Heart left ventricle (tissue), 16 donors: Measurements from ENCODE around the gene BMPR1A. TPM values are rescaled to one million over a fixed set of nuclear protein-coding genes. Genes with fewer than 3 reads are reported as not detected.
A peak's percentile ranks its signal among the peaks of the same experiment; 100 is the strongest.

Source experiments
- ATAC-seq, 4 donors: fragments of 200-7000 bp; cut with Tn5 transposase; one replicate each; pipeline ENCODE4 v1.9.1; 2020 to 2022; ENCODE audit warnings: moderate library complexity in 4 of 4, mild to moderate bottlenecking in 3 of 4, moderate number of reproducible peaks in 1 of 4
- DNase-seq, 5 donors: peaks; one replicate each; pipeline ENCODE4 v3.0.0-alpha.2; 2020
- H3K27ac ChIP-seq, 12 donors: fragments of 200-600 bp; sonication (generic) in 4 of 12; one replicate each; pipeline versions ENCODE4 v1.5.0 to v1.8.0; 2016 to 2022; ENCODE audit warnings: mild to moderate bottlenecking in 2 of 12
- H3K27me3 ChIP-seq, 9 donors: fragments of 200-600 bp; sonication (generic) in 2 of 9; one replicate each; pipeline versions ENCODE4 v1.5.1 to v1.8.0; 2016 to 2022; ENCODE audit warnings: mild to moderate bottlenecking in 3 of 9
- H3K36me3 ChIP-seq, 9 donors: fragments of 200-600 bp; sonication (generic) in 2 of 9; one replicate each; pipeline versions ENCODE4 v1.5.0 to v1.8.0; 2018 to 2022; ENCODE audit warnings: mild to moderate bottlenecking in 2 of 9
- H3K4me1 ChIP-seq, 12 donors: fragments of 200-600 bp; sonication (generic) in 4 of 12; one replicate each; pipeline versions ENCODE4 v1.5.0 to v1.8.0; 2016 to 2022; ENCODE audit warnings: mild to moderate bottlenecking in 3 of 12
- H3K4me3 ChIP-seq, 12 donors: fragments of 200-600 bp; sonication (generic) in 4 of 12; one replicate each; pipeline versions ENCODE4 v1.5.0 to v1.8.0; 2017 to 2022; ENCODE audit warnings: mild to moderate bottlenecking in 9 of 12, moderate library complexity in 4 of 12
- H3K9me3 ChIP-seq, 12 donors: fragments of 200-600 bp; sonication (generic) in 4 of 12; one replicate each; pipeline versions ENCODE4 v1.5.0 to v1.8.0; 2016 to 2022; ENCODE audit warnings: mild to moderate bottlenecking in 1 of 12
- POLR2A ChIP-seq, 2 donors: fragments of 450-650 bp; IDR thresholded peaks; one replicate each; pipeline ENCODE4 v1.6.1; 2017; ENCODE audit warnings: antibody characterized with exemption in 2 of 2, mild to moderate bottlenecking in 2 of 2, moderate library complexity in 2 of 2
- WGBS, 4 donors: extraction: QIAGEN DNeasy Blood & Tissue Kit in 2 of 4; methylation state at CpG; one replicate each; pipeline versions ENCODE4 v1.1.5 to v1.1.7; 2013 to 2018; 5-methylcytosine and 5-hydroxymethylcytosine counted together
- intact Hi-C, 10 donors: fragments of 100-400 bp; cut with DNase I; formaldehyde crosslinking; loops; one replicate each; pipeline versions ENCODE4 v1.11.1 to v1.14.2; 2022
- polyA plus RNA-seq, 2 donors: library from polyadenylated mRNA; stranded (reverse); fragments of 200-250 nt; gene quantifications; one replicate each; pipeline ENCODE4 v1.2.3, GENCODE V29; 2013
- total RNA-seq, 9 donors: library from RNA; depleted of rRNA in 2 of 9; stranded (reverse); fragments of >200 nt in 2 of 9; fragmentation: NEBNext Ultra II Directional in 3 of 9; extraction: Animal tissue kit (Norgen Biotek cat#: 25700) in 3 of 9; gene quantifications; one replicate each; pipeline versions ENCODE4 v1.1.0 to v1.2.4, GENCODE V29; 2016 to 2023
- TF ChIP-seq, protein P1 (sequence below), 12 donors: fragments of 200-600 bp; sonication (generic) in 4 of 12; IDR thresholded peaks; one replicate each; pipeline versions ENCODE4 v1.5.0 to v1.8.0; 2018 to 2022; ENCODE audit warnings: antibody characterized with exemption in 12 of 12, mild to moderate bottlenecking in 5 of 12
- donor health status: ischemic (EF 13 %, LVEDD 7.1; RV severe dilation, severe dysfunction).
- donor health status: healthy with polysubstance abuse.
- donor health status: DM: no; HTN: yes; CAD: no.
- donor health status: DM: no; HTN: no; CAD: no.
- donor health status: ischemic (EF 25% LVEDD 6.9; RV normal size, moderate dysfunction).
- donor health status: ischemic (EF 25% LVEDD 5.7; RV mildly dilated, moderate dysfunction).
- donor health status: healthy.
- donor health status: DM: yes; HTN: yes; CAD: no.
- donor health status: ischemic (EF 35%, LVEDD 5.7; RV mildly dilated, moderate dysfunction).
- donor health status: nonischemic (EF 11% LVEDD 7.7; RV severe dilation, severe dysfunction).
- donor health status: DM: yes; HTN: yes; CAD: no.
- donor health status: PGD.
- donor health status: ischemic (EF 29% LVEDD 5.4; RV normal size, mild dysfunction).
- donor health status: nonischemic (EF 23%, LVEDD 6.1; RV moderate dilation, normal function).

BMPR1A gene
- total and polyA plus RNA-seq, 11 donors, result 6.3 to 72.0 (median 40.1) TPM

DNA sequence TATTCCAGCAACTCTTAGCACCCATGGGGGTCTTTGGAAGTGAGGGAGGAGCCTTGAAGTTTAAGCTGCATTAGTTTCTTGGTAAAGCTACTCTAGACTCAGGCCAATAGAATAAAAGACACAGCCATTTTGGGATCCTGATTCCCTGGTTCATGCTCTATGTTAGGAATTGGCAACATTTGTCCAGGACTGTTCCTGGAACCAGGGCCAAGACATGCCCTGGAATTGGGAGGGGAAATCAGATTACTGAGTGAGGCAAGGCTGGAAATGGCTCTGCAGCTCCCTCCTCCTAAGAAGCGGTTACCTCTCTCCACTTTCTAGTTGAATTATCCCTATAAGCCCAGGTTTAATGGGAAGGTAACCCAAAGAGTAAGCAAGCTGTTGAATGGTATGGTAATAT, 14.2 kb upstream of the BMPR1A start:
- peak; percentile 19 to 40 (median 28) for ATAC-seq
- TF ChIP-seq POLR2A (IDR thresholded peaks at IDR 0.05), result no peak
- TF ChIP-seq, protein P1, sequence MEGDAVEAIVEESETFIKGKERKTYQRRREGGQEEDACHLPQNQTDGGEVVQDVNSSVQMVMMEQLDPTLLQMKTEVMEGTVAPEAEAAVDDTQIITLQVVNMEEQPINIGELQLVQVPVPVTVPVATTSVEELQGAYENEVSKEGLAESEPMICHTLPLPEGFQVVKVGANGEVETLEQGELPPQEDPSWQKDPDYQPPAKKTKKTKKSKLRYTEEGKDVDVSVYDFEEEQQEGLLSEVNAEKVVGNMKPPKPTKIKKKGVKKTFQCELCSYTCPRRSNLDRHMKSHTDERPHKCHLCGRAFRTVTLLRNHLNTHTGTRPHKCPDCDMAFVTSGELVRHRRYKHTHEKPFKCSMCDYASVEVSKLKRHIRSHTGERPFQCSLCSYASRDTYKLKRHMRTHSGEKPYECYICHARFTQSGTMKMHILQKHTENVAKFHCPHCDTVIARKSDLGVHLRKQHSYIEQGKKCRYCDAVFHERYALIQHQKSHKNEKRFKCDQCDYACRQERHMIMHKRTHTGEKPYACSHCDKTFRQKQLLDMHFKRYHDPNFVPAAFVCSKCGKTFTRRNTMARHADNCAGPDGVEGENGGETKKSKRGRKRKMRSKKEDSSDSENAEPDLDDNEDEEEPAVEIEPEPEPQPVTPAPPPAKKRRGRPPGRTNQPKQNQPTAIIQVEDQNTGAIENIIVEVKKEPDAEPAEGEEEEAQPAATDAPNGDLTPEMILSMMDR (IDR thresholded peaks at IDR 0.05), result no peak
- H3K4me3 ChIP-seq, result no peak overlapping the region
- peak overlapping the region in 5 of 12 donors; percentile 7 to 85 (median 26) for H3K27ac ChIP-seq
- no peaks in the 10 kb centered on the region for H3K9me3 ChIP-seq
- no peaks in the 10 kb centered on the region for H3K36me3 ChIP-seq
- WGBS, 4 donors, result 61 to 89% (median 66%) methylated on average over 1 of the region's 1 CpG
- DNase-seq, result no peak
- peaks cover 0 to 10% (median 0%) of the 10 kb centered on the region in 12 donors for H3K4me1 ChIP-seq
- intact Hi-C loops, result loop anchor here in 1 of 10 donors (5.0 kb wide), 1 partner anchor 155 kb away; no protein-coding TSS in a partner anchor
- peaks cover 0 to 32% (median 7%) of the 10 kb centered on the region in 9 donors for H3K27me3 ChIP-seq

DNA sequence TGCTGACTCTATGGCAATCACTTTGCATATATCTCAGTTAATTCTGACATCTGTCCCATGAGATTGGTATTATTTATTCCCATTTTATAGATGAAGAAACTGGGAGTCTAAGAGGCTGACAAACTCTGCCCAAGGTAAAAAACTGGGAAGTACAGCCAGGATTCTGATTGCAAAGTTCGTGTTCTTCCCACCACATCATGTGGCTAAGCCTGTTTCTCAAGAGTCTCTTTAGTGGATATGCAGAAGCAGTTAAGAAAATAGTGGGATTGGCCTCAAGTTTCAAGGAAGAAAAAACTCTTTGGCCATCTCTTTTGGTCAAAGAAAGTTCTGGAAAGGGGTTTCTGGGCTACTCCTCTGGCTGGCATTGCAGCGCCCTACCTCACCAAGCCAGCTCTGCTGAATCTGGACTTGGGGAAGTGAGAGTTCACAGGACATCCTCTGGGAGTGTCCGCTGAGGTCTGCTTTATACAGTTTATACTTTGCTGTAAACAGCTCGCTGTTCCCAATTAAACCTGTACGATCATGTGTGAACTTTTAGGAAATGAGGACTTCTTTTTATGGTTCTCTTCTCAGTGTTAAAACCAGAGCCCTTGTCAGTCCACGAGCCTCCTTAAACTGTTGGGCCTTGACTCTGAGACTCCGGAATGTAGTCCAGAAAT, 12.2 kb upstream of the BMPR1A start:
- WGBS, 4 donors, result 70 to 82% (median 74%) methylated on average over 7 of the region's 7 CpGs
- Histone ChIP-seq H3K27me3 (peaks cover 0 to 30% (median 7%) of the 10 kb centered on the region in 9 donors), H3K9me3 (no peaks in the 10 kb centered on the region), H3K36me3 (no peaks in the 10 kb centered on the region), H3K4me1 (peaks cover 0 to 11% (median 4%) of the 10 kb centered on the region in 12 donors), H3K4me3 (no peak overlapping the region), H3K27ac (peak overlapping the region in 7 of 12 donors; percentile 10 to 85 (median 32))
- DNase-seq (no peak), ATAC-seq (peak in 1 of 4 donors; percentile 3)
- TF ChIP-seq POLR2A (IDR thresholded peaks at IDR 0.05), result no peak
- TF ChIP-seq, protein P1 (IDR thresholded peaks at IDR 0.05), result no peak
- intact Hi-C loops, result loop anchor here in 1 of 10 donors (5.0 kb wide), 1 partner anchor 153 kb away; no protein-coding TSS in a partner anchor

DNA sequence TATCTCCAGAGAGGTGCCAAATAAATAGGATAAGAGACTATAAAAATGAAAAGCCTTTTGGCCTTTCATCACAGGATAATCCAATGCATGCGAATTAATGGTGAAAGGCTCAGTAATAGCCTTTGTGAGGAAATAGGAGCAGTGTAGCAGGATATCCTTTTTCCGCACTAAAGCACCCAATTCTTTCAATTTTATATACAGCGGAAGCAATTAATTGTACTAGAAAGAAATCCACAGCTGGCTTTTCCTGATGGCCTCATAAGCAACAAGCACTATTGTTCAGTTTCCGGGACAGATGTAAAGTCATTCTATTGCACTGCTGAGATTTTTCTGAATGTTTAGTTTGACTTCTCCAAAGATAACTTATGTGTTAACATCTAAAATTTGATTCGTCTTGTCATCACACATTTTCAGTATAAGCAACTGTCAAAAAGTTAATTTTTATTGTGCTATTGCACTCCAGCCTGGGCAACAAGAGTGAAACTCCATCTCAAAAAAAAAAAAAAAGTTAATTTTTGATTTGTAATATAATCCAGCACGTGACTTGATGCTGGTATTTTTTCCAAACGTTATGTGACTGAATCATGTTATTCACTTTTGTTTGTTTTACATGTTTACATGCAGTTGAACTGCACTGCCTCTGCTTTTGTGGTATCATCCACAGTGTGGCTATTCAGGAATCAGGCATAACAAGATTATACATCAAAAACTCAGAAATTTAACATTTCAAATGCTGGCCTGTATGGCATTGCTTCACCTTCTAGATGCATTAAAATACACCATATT, 8.4 kb upstream of the BMPR1A start:
- H3K4me1 ChIP-seq, result peaks cover 0 to 14% (median 5%) of the 10 kb centered on the region in 12 donors
- no peak overlapping the region for H3K27ac ChIP-seq
- TF ChIP-seq POLR2A (IDR thresholded peaks at IDR 0.05), result no peak
- TF ChIP-seq, protein P1 (IDR thresholded peaks at IDR 0.05), result no peak
- WGBS, 4 donors, result 37 to 50% (median 39%) methylated on average over 7 of the region's 7 CpGs
- peak in 1 of 4 donors; percentile 39 for ATAC-seq
- peaks cover 0 to 40% (median 4%) of the 10 kb centered on the region in 9 donors for H3K27me3 ChIP-seq
- intact Hi-C loops, result no loop called here
- DNase-seq, result no peak
- no peaks in the 10 kb centered on the region for H3K36me3 ChIP-seq
- H3K4me3 ChIP-seq, result no peak overlapping the region
- no peaks in the 10 kb centered on the region for H3K9me3 ChIP-seq

DNA sequence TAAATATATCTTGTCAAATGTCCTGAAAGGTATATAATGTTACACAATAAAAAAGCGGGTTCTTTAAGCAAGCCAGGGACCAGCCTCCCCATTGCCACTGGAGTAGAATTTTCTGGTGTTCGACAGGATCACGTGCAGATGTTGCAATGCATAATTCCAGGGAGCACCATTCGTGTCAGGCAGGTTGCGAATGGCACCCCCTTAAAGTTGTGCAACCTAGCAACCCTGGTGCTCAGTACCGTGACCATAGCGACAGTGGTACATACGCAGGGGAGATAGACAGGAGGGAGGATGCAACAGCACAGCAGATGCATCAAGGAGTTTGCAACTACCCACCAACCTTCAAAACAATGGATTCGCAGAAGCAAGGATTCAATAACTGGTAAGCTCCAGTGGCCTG, 6.6 kb upstream of the BMPR1A start:
- ATAC-seq (no peak), DNase-seq (no peak)
- H3K4me3 ChIP-seq, result no peak overlapping the region
- no peaks in the 10 kb centered on the region for H3K36me3 ChIP-seq
- WGBS, 4 donors, result 90 to 97% (median 92%) methylated on average over 9 of the region's 9 CpGs
- peaks cover 0 to 28% (median 0%) of the 10 kb centered on the region in 9 donors for H3K27me3 ChIP-seq
- TF ChIP-seq, protein P1 (IDR thresholded peaks at IDR 0.05), result no peak
- TF ChIP-seq POLR2A (IDR thresholded peaks at IDR 0.05), result no peak
- peaks cover 0 to 27% (median 10%) of the 10 kb centered on the region in 12 donors for H3K4me1 ChIP-seq
- intact Hi-C loops, result loop anchor here in 2 of 10 donors (10.0 kb wide), 2 partner anchors 145 to 155 kb away; no protein-coding TSS in a partner anchor
- H3K9me3 ChIP-seq, result no peaks in the 10 kb centered on the region
- peak overlapping the region in 1 of 12 donors; percentile 22 for H3K27ac ChIP-seq
